ENCODE results near the gene BACH2.

- TF ChIP-seq CTCF (IDR thresholded peaks at IDR 0.05) (no peak), POLR2A (IDR thresholded peaks at IDR 0.05) (no peak), EP300 (IDR thresholded peaks at IDR 0.05) (no peak), POLR2AphosphoS5 (IDR thresholded peaks at IDR 0.05) (no peak)
Measured at GRCh38 chr6:89917216-89917615, 379.4 kb downstream of the BACH2 start.

All from upper lobe of left lung (tissue), 4 donors.